RPMI7951 (cell line): ENCODE data around the gene PSMB1. TPM values are rescaled to one million over a fixed set of nuclear protein-coding genes. Genes with fewer than 3 reads are reported as not detected.
"Not testable (repeated sequence)": the region's sequence is repeated elsewhere in the genome, so short reads cannot be mapped to it uniquely, and the experiment has no call there.

ENCODE experiments used
- DNase-seq: peaks from one replicate; pipeline ENCODE4 v3.0.0-alpha.2; 2012; ENCODE audit warnings: low read depth
- total RNA-seq: library from RNA; depleted of rRNA; stranded (reverse); fragments of >200 nt; shearing (Covaris generic); gene quantifications from 2 replicates; pipeline ENCODE4 v1.2.3, GENCODE V29; 2014; rRNA removed

Gene PSMB1
- total RNA-seq, 1 experiment from 2014 or later, result 733 TPM

GRCh38 chr6:170502733-170503413, 50.2 kb downstream of the PSMB1 start:
- DNase-seq, result peak; percentile 66

- DNase-seq, result not testable (repeated sequence)
Observed at GRCh38 chr6:170502268-170502667, 50.8 kb downstream of the PSMB1 start.

GRCh38 chr6:170500955-170501590, 52.0 kb downstream of the PSMB1 start:
- no peak for DNase-seq

- DNase-seq, result no peak
Observed at GRCh38 chr6:170497841-170498301, 55.2 kb downstream of the PSMB1 start.

- no peak for DNase-seq
Observed at GRCh38 chr6:170493354-170493753, 59.8 kb downstream of the PSMB1 start.

- no peak for DNase-seq
Observed at GRCh38 chr6:170490259-170490658, 62.8 kb downstream of the PSMB1 start.

- no peak for DNase-seq
Observed at GRCh38 chr6:170489836-170490235, 63.3 kb downstream of the PSMB1 start.

GRCh38 chr6:170487707-170488329, 65.3 kb downstream of the PSMB1 start:
- DNase-seq, result no peak

GRCh38 chr6:170485159-170485558, 67.9 kb downstream of the PSMB1 start:
- DNase-seq, result peak; percentile 63

Other genes starting within 250 kb of the PSMB1 start
- gene FAM120B, start 246.5 kb downstream of the PSMB1 start, total RNA-seq, result 9.4 and 12.7 TPM in 2 replicates
- 16.7 and 20.5 TPM in 2 replicates for gene TBP, start 1.1 kb upstream of the PSMB1 start, total RNA-seq
- gene PDCD2, start 31.3 kb upstream of the PSMB1 start, total RNA-seq, result 88.2 and 110 TPM in 2 replicates